GM12875 (cell line): ENCODE results near the gene CRKL.

ENCODE experiments used
- H3K4me3 ChIP-seq: one replicate; pipeline ENCODE4 v1.5.1; 2011; ENCODE audit warnings: low read depth, low read length, control low read depth
- TF ChIP-seq, protein P1 (sequence below): IDR thresholded peaks from 2 replicates; pipeline ENCODE4 v1.5.1; 2011; ENCODE audit warnings: low read depth, mild to moderate bottlenecking, control low read depth, inconsistent platforms, low read length, moderate library complexity, borderline replicate concordance; ENCODE audit not compliant: insufficient read depth

CRKL gene

GRCh38 chr22:20946991-20947390, 29.8 kb downstream of the CRKL start:
- TF ChIP-seq, protein P1, sequence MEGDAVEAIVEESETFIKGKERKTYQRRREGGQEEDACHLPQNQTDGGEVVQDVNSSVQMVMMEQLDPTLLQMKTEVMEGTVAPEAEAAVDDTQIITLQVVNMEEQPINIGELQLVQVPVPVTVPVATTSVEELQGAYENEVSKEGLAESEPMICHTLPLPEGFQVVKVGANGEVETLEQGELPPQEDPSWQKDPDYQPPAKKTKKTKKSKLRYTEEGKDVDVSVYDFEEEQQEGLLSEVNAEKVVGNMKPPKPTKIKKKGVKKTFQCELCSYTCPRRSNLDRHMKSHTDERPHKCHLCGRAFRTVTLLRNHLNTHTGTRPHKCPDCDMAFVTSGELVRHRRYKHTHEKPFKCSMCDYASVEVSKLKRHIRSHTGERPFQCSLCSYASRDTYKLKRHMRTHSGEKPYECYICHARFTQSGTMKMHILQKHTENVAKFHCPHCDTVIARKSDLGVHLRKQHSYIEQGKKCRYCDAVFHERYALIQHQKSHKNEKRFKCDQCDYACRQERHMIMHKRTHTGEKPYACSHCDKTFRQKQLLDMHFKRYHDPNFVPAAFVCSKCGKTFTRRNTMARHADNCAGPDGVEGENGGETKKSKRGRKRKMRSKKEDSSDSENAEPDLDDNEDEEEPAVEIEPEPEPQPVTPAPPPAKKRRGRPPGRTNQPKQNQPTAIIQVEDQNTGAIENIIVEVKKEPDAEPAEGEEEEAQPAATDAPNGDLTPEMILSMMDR = no peak

GRCh38 chr22:20948450-20948849, 31.2 kb downstream of the CRKL start:
- no peak overlapping the region for H3K4me3 ChIP-seq
- TF ChIP-seq, protein P1 = no peak

More at GRCh38 chr22:20946991-20947390, 29.8 kb downstream of the CRKL start:
- H3K4me3 ChIP-seq = no peak overlapping the region

DNA sequence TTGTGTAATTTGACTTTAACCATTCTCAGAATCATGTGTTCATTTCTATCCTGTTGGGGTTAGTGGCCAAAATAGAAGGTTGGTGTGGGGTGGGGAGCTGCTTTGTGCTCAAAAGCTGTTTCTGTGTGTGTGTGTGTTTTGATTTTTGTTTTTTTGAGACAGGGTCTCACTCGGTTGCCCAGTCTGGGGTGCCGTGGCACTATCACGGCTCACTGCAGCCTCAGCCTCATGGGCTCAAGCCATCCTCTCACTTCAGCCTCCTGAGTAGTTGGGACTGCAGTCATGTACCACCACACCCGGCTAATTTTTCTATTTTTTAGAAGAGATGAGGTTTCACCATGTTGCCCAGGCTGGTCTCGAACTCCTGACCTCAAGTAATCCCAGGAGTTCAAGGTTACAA, 31.8 kb downstream of the CRKL start:
- no peak overlapping the region for H3K4me3 ChIP-seq
- TF ChIP-seq, protein P1 = no peak

DNA sequence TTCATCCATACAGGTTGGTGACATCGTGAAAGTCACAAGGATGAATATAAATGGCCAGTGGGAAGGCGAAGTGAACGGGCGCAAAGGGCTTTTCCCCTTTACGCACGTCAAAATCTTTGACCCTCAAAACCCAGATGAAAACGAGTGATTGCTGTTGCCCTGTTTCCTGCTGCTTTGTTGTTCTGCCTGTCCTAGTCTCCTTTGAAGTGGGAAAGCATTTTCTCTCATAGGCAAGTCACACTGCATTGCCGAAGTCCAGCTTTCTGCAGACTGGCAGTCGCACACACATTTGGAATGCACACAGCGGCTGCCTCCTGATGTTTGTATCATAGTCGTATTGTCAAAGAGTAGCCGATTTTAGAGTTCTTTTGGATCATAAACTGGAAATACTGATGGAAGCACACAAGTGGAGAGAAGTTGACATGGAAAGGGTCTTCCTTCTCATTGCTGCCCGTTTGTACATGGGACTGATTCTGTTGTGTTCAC, 32.5 kb downstream of the CRKL start:
- H3K4me3 ChIP-seq = no peak overlapping the region
- TF ChIP-seq, protein P1 = no peak

DNA sequence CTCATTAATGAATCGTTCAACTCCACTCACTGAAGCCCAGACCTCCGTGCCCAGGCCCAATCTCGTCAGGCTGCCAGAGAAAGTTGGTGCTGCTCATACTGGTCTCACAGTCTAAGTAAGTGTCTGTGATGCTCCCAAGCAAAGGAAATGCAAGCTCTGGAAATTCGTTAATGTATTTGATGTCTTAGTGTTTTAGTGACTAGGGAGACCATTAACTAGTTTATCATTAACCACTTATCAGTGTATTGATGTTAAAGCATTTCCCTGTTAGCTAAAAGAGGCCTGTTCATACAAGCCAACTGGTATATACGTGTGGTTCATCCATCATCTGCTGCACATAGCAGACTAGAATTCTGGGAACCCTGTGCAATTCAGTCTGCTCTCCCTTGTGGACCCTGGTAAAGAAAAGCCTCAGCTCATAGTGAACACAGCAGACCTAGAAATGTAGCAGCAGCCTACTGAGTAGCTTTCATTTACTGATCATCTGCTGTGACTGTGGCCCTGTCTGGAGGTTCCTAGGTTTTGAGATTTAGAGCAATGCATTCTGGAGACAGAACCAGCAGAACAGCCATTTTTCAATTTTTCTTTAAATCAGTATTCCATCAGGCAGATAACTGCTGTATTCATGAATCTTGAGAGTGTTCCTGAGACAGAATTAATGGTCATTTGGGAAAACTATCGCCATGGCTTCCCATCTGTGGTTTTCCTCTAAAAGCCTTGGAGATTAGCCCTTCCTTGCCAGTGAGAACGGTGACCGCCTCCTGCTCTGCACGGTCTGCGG, 34.1 kb downstream of the CRKL start:
- H3K4me3 ChIP-seq = no peak overlapping the region
- TF ChIP-seq, protein P1 = no peak

- H3K4me3 ChIP-seq = no peak overlapping the region
- TF ChIP-seq, protein P1 = no peak
Observed at GRCh38 chr22:20951932-20952380, 34.7 kb downstream of the CRKL start.
